GM18868 (cell line): ENCODE measurements around the gene FRMPD4.

ENCODE experiments used
- ATAC-seq: cut with Tn5 transposase; IDR thresholded peaks from one replicate; pipeline ENCODE4 v1.9.1; 2021; ENCODE audit warnings: mild to moderate bottlenecking, moderate library complexity; ENCODE audit not compliant: unreplicated experiment

Gene FRMPD4

GRCh38 chrX:12423346-12423745 is 285.1 kb downstream of the FRMPD4 start:
- ATAC-seq = no peak

GRCh38 chrX:12425496-12425895 is 287.2 kb downstream of the FRMPD4 start:
- ATAC-seq = no peak

GRCh38 chrX:12426420-12426819 is 288.1 kb downstream of the FRMPD4 start:
- ATAC-seq = no peak

GRCh38 chrX:12434493-12434892 is 296.2 kb downstream of the FRMPD4 start:
- no peak for ATAC-seq

- ATAC-seq = no peak
Measured at GRCh38 chrX:12439416-12439815, 301.1 kb downstream of the FRMPD4 start.

- ATAC-seq = no peak
Measured at GRCh38 chrX:12440246-12440645, 302.0 kb downstream of the FRMPD4 start.

- ATAC-seq = no peak
Measured at GRCh38 chrX:12441381-12442128, 303.3 kb downstream of the FRMPD4 start.

- ATAC-seq = peak; percentile 90
Measured at GRCh38 chrX:12443534-12444098, 305.3 kb downstream of the FRMPD4 start.

GRCh38 chrX:12446342-12447075 is 308.2 kb downstream of the FRMPD4 start:
- no peak for ATAC-seq

- no peak for ATAC-seq
Measured at GRCh38 chrX:12447448-12448064, 309.3 kb downstream of the FRMPD4 start.

GRCh38 chrX:12452268-12452667 is 314.0 kb downstream of the FRMPD4 start:
- ATAC-seq = no peak

GRCh38 chrX:12460929-12461328 is 322.7 kb downstream of the FRMPD4 start:
- no peak for ATAC-seq

GRCh38 chrX:12463052-12463451 is 324.8 kb downstream of the FRMPD4 start:
- no peak for ATAC-seq

GRCh38 chrX:12463873-12464272 is 325.6 kb downstream of the FRMPD4 start:
- no peak for ATAC-seq

GRCh38 chrX:12467321-12467720 is 329.0 kb downstream of the FRMPD4 start:
- ATAC-seq = no peak

- ATAC-seq = no peak
Measured at GRCh38 chrX:12469296-12469695, 331.0 kb downstream of the FRMPD4 start.

- no peak for ATAC-seq
Measured at GRCh38 chrX:12471061-12471460, 332.8 kb downstream of the FRMPD4 start.

- ATAC-seq = no peak
Measured at GRCh38 chrX:12480956-12481355, 342.7 kb downstream of the FRMPD4 start.

- no peak for ATAC-seq
Measured at GRCh38 chrX:12488220-12488619, 349.9 kb downstream of the FRMPD4 start.

GRCh38 chrX:12488771-12489170 is 350.5 kb downstream of the FRMPD4 start:
- ATAC-seq = no peak

- no peak for ATAC-seq
Measured at GRCh38 chrX:12489341-12489740, 351.1 kb downstream of the FRMPD4 start.
